Trophoblast cell (in vitro differentiated cells and primary cell): ENCODE data around the gene KIF7.

Experiments
- DNase-seq, 2 donors: peaks; one replicate each; pipeline ENCODE4 v3.0.0-alpha.2; 2016
- H2AFZ ChIP-seq: 2 replicates; pipeline ENCODE4 v1.6.1; 2013; ENCODE audit warnings: low read length, moderate library complexity, mild to moderate bottlenecking; ENCODE audit not compliant: insufficient read depth, poor library complexity
- H2AK5ac ChIP-seq: 2 replicates; pipeline ENCODE4 v1.6.1; 2013; ENCODE audit warnings: mild to moderate bottlenecking, low read length
- H2BK120ac ChIP-seq: 2 replicates; pipeline ENCODE4 v1.6.1; 2013; ENCODE audit warnings: low read length, mild to moderate bottlenecking, moderate library complexity; ENCODE audit not compliant: insufficient read depth, poor library complexity
- H2BK12ac ChIP-seq: 2 replicates; pipeline ENCODE4 v1.6.1; 2013; ENCODE audit warnings: mild to moderate bottlenecking, low read length, moderate library complexity
- H2BK5ac ChIP-seq: 2 replicates; pipeline ENCODE4 v1.6.1; 2013; ENCODE audit warnings: low read length, low read depth, moderate library complexity, mild to moderate bottlenecking; ENCODE audit not compliant: poor library complexity
- H3K14ac ChIP-seq: 2 replicates; pipeline ENCODE4 v1.6.1; 2013; ENCODE audit warnings: mild to moderate bottlenecking, low read length
- H3K18ac ChIP-seq: 2 replicates; pipeline ENCODE4 v1.6.1; 2013; ENCODE audit warnings: mild to moderate bottlenecking, low read length
- H3K23ac ChIP-seq: 2 replicates; pipeline ENCODE4 v1.6.1; 2013; ENCODE audit warnings: low read length
- H3K27ac ChIP-seq: 2 replicates; pipeline ENCODE4 v1.5.1; 2013; ENCODE audit warnings: low read depth, mild to moderate bottlenecking, inconsistent platforms, low read length, moderate library complexity
- H3K27me3 ChIP-seq: 2 replicates; pipeline ENCODE4 v1.6.1; 2013; ENCODE audit warnings: inconsistent platforms, mild to moderate bottlenecking, low read length, moderate library complexity; ENCODE audit not compliant: insufficient read depth
- H3K36me3 ChIP-seq, 2 experiments: 1 replicate in 1 of 2; 2 replicates in 1 of 2; pipeline ENCODE4 v1.6.1; 2013; ENCODE audit warnings: low read length in 2 of 2, mild to moderate bottlenecking in 2 of 2, moderate library complexity in 1 of 2; ENCODE audit not compliant: insufficient read depth in 2 of 2, control insufficient read depth in 1 of 2
- H3K4ac ChIP-seq: 2 replicates; pipeline ENCODE4 v1.6.1; 2013; ENCODE audit warnings: low read depth, mild to moderate bottlenecking, low read length, moderate library complexity
- H3K4me1 ChIP-seq, 2 experiments: 1 replicate in 1 of 2; 2 replicates in 1 of 2; pipeline ENCODE4 v1.6.1; 2013; ENCODE audit warnings: low read length in 2 of 2, mild to moderate bottlenecking in 2 of 2, moderate library complexity in 1 of 2; ENCODE audit not compliant: insufficient read depth in 2 of 2, control insufficient read depth in 1 of 2
- H3K4me2 ChIP-seq: 2 replicates; pipeline ENCODE4 v1.6.1; 2013; ENCODE audit warnings: inconsistent platforms, mild to moderate bottlenecking, low read length, moderate library complexity
- H3K4me3 ChIP-seq: 2 replicates; pipeline ENCODE4 v1.5.1; 2013; ENCODE audit warnings: mild to moderate bottlenecking, low read depth, low read length, inconsistent platforms
- H3K79me1 ChIP-seq: one replicate; pipeline ENCODE4 v1.6.1; 2013; ENCODE audit warnings: low read length
- H3K79me2 ChIP-seq: 2 replicates; pipeline ENCODE4 v1.6.1; 2013; ENCODE audit warnings: low read length, mild to moderate bottlenecking; ENCODE audit not compliant: control insufficient read depth, insufficient read depth, poor library complexity
- H3K9ac ChIP-seq: 2 replicates; pipeline ENCODE4 v1.6.1; 2013; ENCODE audit warnings: mild to moderate bottlenecking, low read length
- H3K9me3 ChIP-seq: 2 replicates; pipeline ENCODE4 v1.6.1; 2013; ENCODE audit warnings: low read depth, mild to moderate bottlenecking, control low read depth, inconsistent platforms, low read length; ENCODE audit not compliant: insufficient read depth
- H4K12ac ChIP-seq: 2 replicates; pipeline ENCODE4 v1.6.1; 2013; ENCODE audit warnings: low read depth, mild to moderate bottlenecking, low read length, moderate library complexity
- H4K8ac ChIP-seq: 2 replicates; pipeline ENCODE4 v1.6.1; 2013; ENCODE audit warnings: low read depth, mild to moderate bottlenecking, low read length, moderate library complexity
- H4K91ac ChIP-seq: one replicate; pipeline ENCODE4 v1.6.1; 2013; ENCODE audit warnings: low read depth, mild to moderate bottlenecking, low read length, moderate library complexity
- WGBS: extraction: QIAGEN DNeasy Blood & Tissue Kit; methylation state at CpG from one replicate; pipeline ENCODE4 v1.1.7; 2013; ENCODE audit warnings: missing lambda C conversion rate; ENCODE audit not compliant: insufficient read length, insufficient coverage; ENCODE audit errors: extremely low coverage; 5-methylcytosine and 5-hydroxymethylcytosine counted together

Gene KIF7

GRCh38 chr15:89662893-89663626, 7.8 kb upstream of the KIF7 start:
- Histone ChIP-seq H2BK5ac (no peak overlapping the region), H3K4me1 (peaks cover 0 to 8% of the 10 kb centered on the region in 2 experiments), H4K8ac (peak overlapping the region; percentile 42), H3K4ac (no peak overlapping the region), H3K4me3 (no peak overlapping the region), H3K27me3 (peaks cover 9% of the 10 kb centered on the region), H3K4me2 (no peak overlapping the region), H2BK12ac (no peak overlapping the region), H3K79me1 (peaks cover 6% of the 10 kb centered on the region), H3K9me3 (no peaks in the 10 kb centered on the region), H4K12ac (peak overlapping the region; percentile 41), H3K36me3 (no peaks in the 10 kb centered on the region), H3K27ac (no peak overlapping the region), H2BK120ac (no peak overlapping the region), H3K14ac (no peak overlapping the region), H3K79me2 (no peaks in the 10 kb centered on the region), H3K18ac (no peak overlapping the region), H2AK5ac (no peak overlapping the region), H2AFZ (peak overlapping the region; percentile 10), H3K9ac (no peak overlapping the region), H4K91ac (no peak overlapping the region), H3K23ac (no peak overlapping the region)
- no CpG with 5 or more reads among the region's 11 CpGs for WGBS
- peak; percentile 88 to 92 for DNase-seq

GRCh38 chr15:89660556-89660955, 5.3 kb upstream of the KIF7 start:
- Histone ChIP-seq H3K36me3 (no peaks in the 10 kb centered on the region), H3K9me3 (no peaks in the 10 kb centered on the region), H3K9ac (no peak overlapping the region), H2AFZ (no peak overlapping the region), H3K4me2 (no peak overlapping the region), H3K4ac (no peak overlapping the region), H2AK5ac (no peak overlapping the region), H3K79me1 (peaks cover 3% of the 10 kb centered on the region), H3K4me1 (peaks cover 0 to 2% of the 10 kb centered on the region in 2 experiments), H3K18ac (no peak overlapping the region), H2BK12ac (no peak overlapping the region), H3K79me2 (no peaks in the 10 kb centered on the region), H2BK120ac (no peak overlapping the region), H3K14ac (no peak overlapping the region), H2BK5ac (no peak overlapping the region), H3K27ac (no peak overlapping the region), H3K4me3 (no peak overlapping the region), H4K91ac (no peak overlapping the region), H4K12ac (no peak overlapping the region), H3K27me3 (peaks cover 9% of the 10 kb centered on the region), H3K23ac (no peak overlapping the region), H4K8ac (no peak overlapping the region)
- no peak for DNase-seq
- no CpG with 5 or more reads among the region's 2 CpGs for WGBS

GRCh38 chr15:89659295-89659694, 4.0 kb upstream of the KIF7 start:
- H3K36me3 ChIP-seq = no peaks in the 10 kb centered on the region
- no peak overlapping the region for H2BK120ac ChIP-seq
- peaks cover 6% of the 10 kb centered on the region for H3K79me2 ChIP-seq
- peaks cover 4% of the 10 kb centered on the region for H3K27me3 ChIP-seq
- no peak overlapping the region for H4K8ac ChIP-seq
- no peak overlapping the region for H3K23ac ChIP-seq
- WGBS = no CpG with 5 or more reads among the region's 2 CpGs
- H3K14ac ChIP-seq = no peak overlapping the region
- H3K79me1 ChIP-seq = peaks cover 9% of the 10 kb centered on the region
- no peak overlapping the region for H3K18ac ChIP-seq
- H3K4me3 ChIP-seq = no peak overlapping the region
- no peak overlapping the region for H2AFZ ChIP-seq
- no peak overlapping the region for H3K4ac ChIP-seq
- no peak overlapping the region for H4K91ac ChIP-seq
- no peaks in the 10 kb centered on the region for H3K9me3 ChIP-seq
- H3K27ac ChIP-seq = no peak overlapping the region
- H3K4me2 ChIP-seq = no peak overlapping the region
- H2AK5ac ChIP-seq = no peak overlapping the region
- peaks cover 4 to 7% of the 10 kb centered on the region in 2 experiments for H3K4me1 ChIP-seq
- no peak for DNase-seq
- H4K12ac ChIP-seq = no peak overlapping the region
- no peak overlapping the region for H2BK12ac ChIP-seq
- H3K9ac ChIP-seq = no peak overlapping the region
- H2BK5ac ChIP-seq = no peak overlapping the region

- H3K23ac ChIP-seq = no peak overlapping the region
- H4K8ac ChIP-seq = no peak overlapping the region
- no peak overlapping the region for H2AFZ ChIP-seq
- H3K18ac ChIP-seq = no peak overlapping the region
- no peak overlapping the region for H3K4ac ChIP-seq
- H3K36me3 ChIP-seq = no peaks in the 10 kb centered on the region
- H3K79me2 ChIP-seq = peaks cover 6% of the 10 kb centered on the region
- H2AK5ac ChIP-seq = no peak overlapping the region
- no peak overlapping the region for H3K4me2 ChIP-seq
- WGBS = no CpG with 5 or more reads among the region's 5 CpGs
- peaks cover 5 to 6% of the 10 kb centered on the region in 2 experiments for H3K4me1 ChIP-seq
- no peak overlapping the region for H3K4me3 ChIP-seq
- H3K79me1 ChIP-seq = peaks cover 6% of the 10 kb centered on the region
- no peak overlapping the region for H2BK12ac ChIP-seq
- H3K27ac ChIP-seq = no peak overlapping the region
- H2BK120ac ChIP-seq = no peak overlapping the region
- no peak overlapping the region for H4K12ac ChIP-seq
- H2BK5ac ChIP-seq = no peak overlapping the region
- no peak overlapping the region for H3K9ac ChIP-seq
- H3K14ac ChIP-seq = no peak overlapping the region
- H4K91ac ChIP-seq = no peak overlapping the region
- DNase-seq = no peak
- H3K27me3 ChIP-seq = peaks cover 4% of the 10 kb centered on the region
- H3K9me3 ChIP-seq = no peaks in the 10 kb centered on the region
Observed at GRCh38 chr15:89657686-89658200, 2.5 kb upstream of the KIF7 start.
